Thyroid gland (tissue), 4 donors: Measurements from ENCODE around the gene CDH1.

Experiments
- POLR2A ChIP-seq, 2 donors: fragments of 450-650 bp; IDR thresholded peaks; one replicate each; pipeline ENCODE4 v1.6.1; 2017; ENCODE audit warnings: antibody characterized with exemption in 2 of 2, mild to moderate bottlenecking in 2 of 2, moderate library complexity in 1 of 2
- TF ChIP-seq, protein P1 (sequence below), 6 experiments: fragments of 200-600 bp in 3 of 6; fragments of 450-650 bp in 3 of 6; sonication (generic) in 3 of 6; IDR thresholded peaks; one replicate each; pipeline ENCODE4 v1.5.1; 2016 to 2019; ENCODE audit warnings: antibody characterized with exemption in 6 of 6, mild to moderate bottlenecking in 2 of 6, inconsistent platforms in 1 of 6, moderate library complexity in 1 of 6

DNA sequence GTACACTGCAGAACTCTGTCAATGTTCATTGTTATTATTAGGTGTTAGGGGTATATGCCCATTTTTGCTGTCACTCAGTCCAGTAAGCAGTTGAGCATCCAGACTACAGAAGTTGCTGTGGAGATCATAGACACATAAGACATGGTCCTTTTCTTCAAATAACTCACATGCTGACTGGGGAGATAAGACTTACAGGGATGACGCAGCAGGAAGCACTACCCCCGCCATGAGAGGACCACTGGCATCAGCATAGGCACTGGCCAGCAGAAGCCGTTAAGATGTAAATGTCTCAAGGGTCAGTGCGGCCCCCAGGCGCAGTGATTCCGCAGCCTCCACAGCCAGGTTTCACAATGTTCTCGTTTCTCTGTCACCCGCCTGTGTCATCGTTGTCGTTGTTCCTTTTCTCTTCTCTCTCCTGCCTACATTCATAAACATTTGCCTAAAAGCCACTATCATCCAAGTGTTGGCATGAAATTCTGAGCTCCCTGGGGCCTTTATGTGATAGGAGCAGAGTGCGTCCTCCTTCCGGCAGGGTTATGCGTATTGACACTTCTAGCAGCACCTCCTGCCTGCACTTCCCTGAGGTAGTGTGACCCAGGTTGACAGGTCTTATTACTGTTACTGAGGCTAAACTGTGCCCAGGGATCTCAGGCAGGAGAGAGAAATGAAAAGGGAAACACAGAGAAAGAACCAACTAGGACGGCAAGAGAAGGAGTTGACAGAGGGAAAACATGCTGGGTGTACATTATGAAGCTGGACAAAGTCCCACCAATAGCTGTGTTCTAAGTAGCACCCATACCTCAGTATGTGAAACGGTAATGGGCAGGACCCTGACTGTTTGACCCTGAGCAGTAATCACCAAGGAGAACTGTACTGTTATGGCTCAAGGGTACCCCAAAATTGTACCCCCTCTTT is 124.1 kb downstream of the CDH1 start:
- TF ChIP-seq, protein P1, sequence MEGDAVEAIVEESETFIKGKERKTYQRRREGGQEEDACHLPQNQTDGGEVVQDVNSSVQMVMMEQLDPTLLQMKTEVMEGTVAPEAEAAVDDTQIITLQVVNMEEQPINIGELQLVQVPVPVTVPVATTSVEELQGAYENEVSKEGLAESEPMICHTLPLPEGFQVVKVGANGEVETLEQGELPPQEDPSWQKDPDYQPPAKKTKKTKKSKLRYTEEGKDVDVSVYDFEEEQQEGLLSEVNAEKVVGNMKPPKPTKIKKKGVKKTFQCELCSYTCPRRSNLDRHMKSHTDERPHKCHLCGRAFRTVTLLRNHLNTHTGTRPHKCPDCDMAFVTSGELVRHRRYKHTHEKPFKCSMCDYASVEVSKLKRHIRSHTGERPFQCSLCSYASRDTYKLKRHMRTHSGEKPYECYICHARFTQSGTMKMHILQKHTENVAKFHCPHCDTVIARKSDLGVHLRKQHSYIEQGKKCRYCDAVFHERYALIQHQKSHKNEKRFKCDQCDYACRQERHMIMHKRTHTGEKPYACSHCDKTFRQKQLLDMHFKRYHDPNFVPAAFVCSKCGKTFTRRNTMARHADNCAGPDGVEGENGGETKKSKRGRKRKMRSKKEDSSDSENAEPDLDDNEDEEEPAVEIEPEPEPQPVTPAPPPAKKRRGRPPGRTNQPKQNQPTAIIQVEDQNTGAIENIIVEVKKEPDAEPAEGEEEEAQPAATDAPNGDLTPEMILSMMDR (IDR thresholded peaks at IDR 0.05) = no peak
- no peak for TF ChIP-seq POLR2A (IDR thresholded peaks at IDR 0.05)
